ENCODE data around the gene MEGF9. TPM values are rescaled to one million over a fixed set of nuclear protein-coding genes. Genes with fewer than 3 reads are reported as not detected.

MEGF9 gene
- polyA plus RNA-seq, 1 donor (not counting 4 experiments of a cell fraction or from before 2014, with no cell fraction given) = 11.2 TPM

- Histone ChIP-seq H3K4me2 (ENCODE audit: control insufficient read depth, extremely low read depth, insufficient read depth, low read depth, low read length) (no peak overlapping the region), H3K4me3 (ENCODE audit: control insufficient read depth in 2 of 3, extremely low read depth in 1 of 3, insufficient read depth in 2 of 3, low read depth in 1 of 3, low read length in 3 of 3) (no peak overlapping the region), H3K36me3 (ENCODE audit: control insufficient read depth in 2 of 2, extremely low read depth in 1 of 2, insufficient read depth in 2 of 2, low read length in 2 of 2) (peaks cover 15 to 27% of the 10 kb centered on the region in 2 experiments), H3K27ac (ENCODE audit: control insufficient read depth, insufficient read depth, low read length) (no peak overlapping the region), H4K20me1 (ENCODE audit: control insufficient read depth, extremely low read depth, insufficient read depth, low read length) (no peaks in the 10 kb centered on the region), H3K9me1 (ENCODE audit: control insufficient read depth, extremely low read depth, insufficient read depth, low read length) (no peaks in the 10 kb centered on the region), H3K9ac (ENCODE audit: control insufficient read depth, extremely low read depth, insufficient read depth, low read length) (no peak overlapping the region), H3K4me1 (ENCODE audit: control insufficient read depth, extremely low read depth, insufficient read depth, low read length) (peaks cover 5% of the 10 kb centered on the region), H3K9me3 (ENCODE audit: control insufficient read depth, low read depth, low read length) (no peaks in the 10 kb centered on the region), H3K27me3 (ENCODE audit: control insufficient read depth, extremely low read depth, insufficient read depth, low read length) (no peaks in the 10 kb centered on the region), H3K79me2 (ENCODE audit: control insufficient read depth, insufficient read depth, low read length) (peaks cover 8% of the 10 kb centered on the region), H2AFZ (ENCODE audit: control insufficient read depth, low read length) (no peak overlapping the region)
- no peak for DNase-seq (ENCODE audit: low read depth, low spot score)
- dilution Hi-C loops (cut with MboI; ENCODE audit: extremely low pct_ligation_motif_present, low sequenced_read_pairs) = no loop called here
- FAIRE-seq = no peak
- no peak for TF ChIP-seq EZH2 (IDR thresholded peaks at IDR 0.05; ENCODE audit: low read length)
- TF ChIP-seq CTCF (optimal IDR thresholded peaks at IDR 0.05 in 1 of 3, IDR thresholded peaks at IDR 0.05 in 1 of 3, conservative IDR thresholded peaks at IDR 0.05 in 1 of 3; ENCODE audit: extremely low read depth in 1 of 3, insufficient read depth in 2 of 3, low read length in 3 of 3) = no peak
Observed at GRCh38 chr9:120567081-120567480, 147.2 kb downstream of the MEGF9 start.

- TF ChIP-seq CTCF (optimal IDR thresholded peaks at IDR 0.05 in 1 of 3, IDR thresholded peaks at IDR 0.05 in 1 of 3, conservative IDR thresholded peaks at IDR 0.05 in 1 of 3; ENCODE audit: extremely low read depth in 1 of 3, insufficient read depth in 2 of 3, low read length in 3 of 3) = no peak
- DNase-seq (ENCODE audit: low read depth, low spot score) (no peak), FAIRE-seq (no peak)
- Histone ChIP-seq H3K36me3 (ENCODE audit: control insufficient read depth in 2 of 2, extremely low read depth in 1 of 2, insufficient read depth in 2 of 2, low read length in 2 of 2) (peaks cover 6 to 16% of the 10 kb centered on the region in 2 experiments), H3K4me3 (ENCODE audit: control insufficient read depth in 2 of 3, extremely low read depth in 1 of 3, insufficient read depth in 2 of 3, low read depth in 1 of 3, low read length in 3 of 3) (no peak overlapping the region), H4K20me1 (ENCODE audit: control insufficient read depth, extremely low read depth, insufficient read depth, low read length) (no peaks in the 10 kb centered on the region), H3K27ac (ENCODE audit: control insufficient read depth, insufficient read depth, low read length) (no peak overlapping the region), H3K9me3 (ENCODE audit: control insufficient read depth, low read depth, low read length) (no peaks in the 10 kb centered on the region), H3K27me3 (ENCODE audit: control insufficient read depth, extremely low read depth, insufficient read depth, low read length) (no peaks in the 10 kb centered on the region), H3K9ac (ENCODE audit: control insufficient read depth, extremely low read depth, insufficient read depth, low read length) (no peak overlapping the region), H2AFZ (ENCODE audit: control insufficient read depth, low read length) (no peak overlapping the region), H3K9me1 (ENCODE audit: control insufficient read depth, extremely low read depth, insufficient read depth, low read length) (no peaks in the 10 kb centered on the region), H3K4me1 (ENCODE audit: control insufficient read depth, extremely low read depth, insufficient read depth, low read length) (peaks cover 5% of the 10 kb centered on the region), H3K79me2 (ENCODE audit: control insufficient read depth, insufficient read depth, low read length) (peaks cover 13% of the 10 kb centered on the region), H3K4me2 (ENCODE audit: control insufficient read depth, extremely low read depth, insufficient read depth, low read depth, low read length) (no peak overlapping the region)
- dilution Hi-C loops (cut with MboI; ENCODE audit: extremely low pct_ligation_motif_present, low sequenced_read_pairs) = no loop called here
Observed at GRCh38 chr9:120564589-120564988, 149.7 kb downstream of the MEGF9 start.

All from keratinocyte (primary cell).